ENCODE data around the gene STK11IP.

DNA sequence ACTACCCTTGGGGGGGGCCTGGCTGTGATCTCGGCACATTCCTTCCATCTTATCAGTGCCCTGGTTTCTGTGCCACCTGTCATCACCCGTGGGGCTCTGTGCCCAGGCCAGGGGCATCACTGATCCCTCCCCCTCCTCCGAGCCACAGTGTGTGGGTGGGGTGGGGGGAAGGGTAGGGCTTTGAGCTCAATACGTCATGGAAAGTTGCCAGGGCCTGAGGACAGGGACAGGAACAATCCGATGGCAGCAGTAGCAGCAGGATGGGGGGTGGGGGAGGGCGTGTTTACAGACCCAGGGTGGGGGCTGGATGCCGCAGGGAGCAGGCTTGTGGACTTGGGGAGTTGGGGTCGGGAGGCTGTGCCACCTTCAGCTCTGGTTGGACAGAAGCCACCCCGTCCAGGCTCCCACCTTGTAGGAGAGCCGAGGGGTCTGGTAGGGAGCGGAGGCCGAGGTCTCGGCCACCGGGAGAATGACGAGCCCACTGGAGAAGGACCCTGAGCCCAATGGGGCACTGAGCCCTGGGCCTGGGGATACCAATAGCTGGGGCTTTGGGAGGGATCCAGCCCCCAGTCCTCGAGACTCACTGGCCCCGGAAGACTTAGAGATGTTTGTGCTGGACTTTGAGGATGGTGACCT, 33.2 kb downstream of the STK11IP start:
- TF ChIP-seq SUZ12 (IDR thresholded peaks at IDR 0.05; ENCODE audit: extremely low read depth, insufficient read depth, insufficient read length) (no peak), YY1 (IDR thresholded peaks at IDR 0.05; ENCODE audit: insufficient read depth, insufficient read length) (no peak)

Data from NT2/D1 (cell line).